Measurements from ENCODE around the gene NXPE3.
"Not testable (repeated sequence)": the region's sequence is repeated elsewhere in the genome, so short reads cannot be mapped to it uniquely, and the experiment has no call there.

NXPE3 gene

DNA sequence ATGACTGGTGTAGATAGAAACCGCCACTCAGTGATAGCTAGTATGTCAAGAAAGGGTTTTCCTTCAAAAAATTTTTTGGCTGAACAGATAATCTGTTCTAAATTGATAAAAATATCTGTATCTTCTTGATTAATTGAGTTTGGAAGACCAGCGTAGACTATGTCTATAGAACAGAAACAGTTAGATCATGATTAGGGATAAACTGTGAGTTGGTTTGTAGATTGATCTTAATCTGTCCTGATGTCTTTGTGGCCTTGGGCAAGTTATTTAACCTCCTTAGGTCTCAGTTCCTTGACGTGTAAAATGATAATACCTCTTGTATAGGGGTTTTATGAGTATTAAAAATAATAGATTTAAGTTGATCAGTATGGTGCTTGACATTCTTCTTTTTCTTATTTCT lies 75.0 kb downstream of the NXPE3 start:
- peaks cover 86% of the 10 kb centered on the region for H3K36me3 Mint-ChIP-seq
- H3K27ac Mint-ChIP-seq = peak overlapping the region; percentile 28
- no peaks in the 10 kb centered on the region for H3K27me3 Mint-ChIP-seq
- H3K4me1 Mint-ChIP-seq = peaks cover 73% of the 10 kb centered on the region
- H3K4me3 Mint-ChIP-seq = no peak overlapping the region
- CTCF ChIA-PET = interaction anchor here (3.0 kb wide), 1 partner anchor 372 kb away, joined by 14 read pairs; no protein-coding TSS in a partner anchor
- no peak for DNase-seq
- no peaks in the 10 kb centered on the region for H3K9me3 Mint-ChIP-seq

DNA sequence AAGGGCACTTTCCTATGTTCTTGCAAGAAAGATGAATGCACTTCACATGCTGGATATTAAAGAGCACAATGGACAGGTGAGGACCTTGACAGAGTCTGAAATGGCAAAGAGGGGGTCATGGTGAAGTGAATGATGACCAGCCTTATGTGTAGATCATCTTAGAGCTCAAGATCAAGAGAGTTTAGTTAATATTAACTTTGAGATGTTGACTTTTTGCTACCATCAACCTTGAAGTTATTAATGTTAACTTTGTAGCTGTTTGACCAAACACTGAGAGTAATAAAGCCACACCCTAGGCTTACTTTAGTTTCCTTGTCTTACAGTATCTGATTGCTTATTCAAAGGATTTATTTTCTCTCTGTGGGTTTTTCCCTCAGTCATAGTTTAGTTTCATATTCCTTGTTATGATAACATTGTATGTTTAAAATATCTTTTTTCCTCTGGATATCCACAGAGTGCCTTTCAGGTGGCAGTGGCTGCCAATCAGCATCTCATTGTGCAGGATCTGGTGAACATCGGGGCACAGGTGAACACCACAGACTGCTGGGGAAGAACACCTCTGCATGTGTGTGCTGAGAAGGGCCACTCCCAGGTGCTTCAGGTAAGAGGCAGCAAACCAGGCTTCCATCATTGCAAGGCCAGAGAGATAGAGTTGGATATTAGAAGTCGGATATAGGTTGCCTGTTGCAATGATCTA lies 75.7 kb downstream of the NXPE3 start:
- no peaks in the 10 kb centered on the region for H3K9me3 Mint-ChIP-seq
- peaks cover 78% of the 10 kb centered on the region for H3K4me1 Mint-ChIP-seq
- H3K36me3 Mint-ChIP-seq = peaks cover 94% of the 10 kb centered on the region
- H3K27me3 Mint-ChIP-seq = no peaks in the 10 kb centered on the region
- CTCF ChIA-PET = interaction anchor here (0.7 to 1.0 kb wide), 2 partner anchors 45 to 401 kb away, joined by 3 read pairs; no protein-coding TSS in a partner anchor
- no peak overlapping the region for H3K4me3 Mint-ChIP-seq
- DNase-seq = no peak
- peak overlapping the region; percentile 6 for H3K27ac Mint-ChIP-seq

DNA sequence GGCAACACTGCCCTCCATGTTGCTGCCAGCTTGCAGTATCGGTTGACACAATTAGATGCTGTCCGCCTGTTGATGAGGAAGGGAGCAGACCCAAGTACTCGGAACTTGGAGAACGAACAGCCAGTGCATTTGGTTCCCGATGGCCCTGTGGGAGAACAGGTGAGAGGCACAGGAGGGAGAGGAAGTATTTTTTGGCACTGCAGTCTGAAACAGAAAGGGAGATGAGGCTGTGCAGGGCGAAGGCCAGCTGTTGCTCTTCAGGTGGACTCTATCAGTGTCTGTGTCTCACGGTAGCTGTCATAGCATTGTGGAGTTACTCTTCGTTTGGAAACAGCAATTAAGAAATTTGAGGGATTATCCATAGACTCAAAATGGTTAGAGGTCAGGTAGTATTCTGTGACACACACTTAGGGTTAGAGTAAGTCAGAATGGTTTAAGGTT lies 78.3 kb downstream of the NXPE3 start:
- DNase-seq = no peak
- Mint-ChIP-seq H3K36me3 (peaks cover 96% of the 10 kb centered on the region), H3K27ac (peak overlapping the region; percentile 51), H3K9me3 (no peaks in the 10 kb centered on the region), H3K27me3 (no peaks in the 10 kb centered on the region), H3K4me3 (no peak overlapping the region), H3K4me1 (peaks cover 72% of the 10 kb centered on the region)
- CTCF ChIA-PET = interaction anchor here (0.9 to 1.0 kb wide), 2 partner anchors 44 to 368 kb away, joined by 3 read pairs; no protein-coding TSS in a partner anchor

DNA sequence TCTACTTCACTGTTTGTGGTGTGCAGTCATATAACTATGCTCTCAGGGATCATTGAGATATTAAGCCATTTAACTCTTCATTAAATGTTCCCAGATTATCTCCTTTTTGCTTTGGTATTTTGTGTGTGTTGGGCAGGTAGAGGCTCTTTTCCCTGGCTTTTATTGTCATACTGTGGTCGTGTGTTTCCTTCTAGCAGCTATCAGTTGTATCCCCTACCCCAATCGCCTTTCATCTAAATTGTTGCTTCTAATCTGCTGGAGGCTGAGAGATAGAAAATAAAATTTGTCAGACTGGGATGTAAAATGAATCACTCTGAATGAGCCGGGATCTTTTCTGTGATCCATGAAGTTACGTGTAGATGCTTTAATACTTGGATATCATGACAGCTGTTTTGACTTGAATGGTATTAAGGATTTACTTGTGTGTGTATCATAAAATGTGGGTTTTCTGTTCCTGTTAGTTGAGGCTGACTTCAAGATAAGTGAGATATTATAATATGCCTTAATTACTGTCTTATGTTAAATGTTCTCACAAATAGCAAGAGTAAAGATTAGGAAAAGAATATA lies 79.5 kb downstream of the NXPE3 start:
- CTCF ChIA-PET = interaction anchor here (0.9 to 1.0 kb wide), 2 partner anchors 24 to 40 kb away, joined by 3 read pairs; no protein-coding TSS in a partner anchor
- Mint-ChIP-seq H3K4me1 (peaks cover 61% of the 10 kb centered on the region), H3K4me3 (no peak overlapping the region), H3K9me3 (no peaks in the 10 kb centered on the region), H3K36me3 (peaks cover 86% of the 10 kb centered on the region), H3K27ac (peak overlapping the region; percentile 21), H3K27me3 (no peaks in the 10 kb centered on the region)
- no peak for DNase-seq

DNA sequence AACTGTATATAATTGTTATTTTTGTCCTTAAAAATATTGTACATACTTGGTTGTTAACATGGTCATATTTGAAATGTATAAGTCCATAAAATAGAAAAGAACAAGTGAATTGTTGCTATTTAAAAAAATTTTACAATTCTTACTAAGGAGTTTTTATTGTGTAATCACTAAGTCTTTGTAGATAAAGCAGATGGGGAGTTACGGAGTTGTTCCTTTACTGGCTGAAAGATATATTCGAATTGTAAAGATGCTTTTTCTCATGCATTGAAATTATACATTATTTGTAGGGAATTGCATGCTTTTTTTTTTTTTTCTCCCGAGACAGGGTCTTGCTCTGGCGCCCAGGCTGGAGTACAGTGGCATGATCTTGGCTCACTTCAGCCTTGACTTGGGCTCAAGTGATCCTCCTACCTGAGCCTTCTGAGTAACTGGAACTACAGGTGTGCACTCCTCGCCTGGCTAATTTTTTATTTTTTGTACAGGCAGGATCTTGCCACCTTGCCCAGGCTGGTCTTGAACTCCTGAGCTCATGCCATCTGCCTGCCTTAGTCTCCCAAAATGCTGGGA lies 81.0 kb downstream of the NXPE3 start:
- Mint-ChIP-seq H3K27ac (no peak overlapping the region), H3K9me3 (no peaks in the 10 kb centered on the region), H3K27me3 (no peaks in the 10 kb centered on the region), H3K4me1 (peaks cover 53% of the 10 kb centered on the region), H3K36me3 (peaks cover 72% of the 10 kb centered on the region), H3K4me3 (no peak overlapping the region)
- no peak for DNase-seq
- CTCF ChIA-PET = no interaction called here

DNA sequence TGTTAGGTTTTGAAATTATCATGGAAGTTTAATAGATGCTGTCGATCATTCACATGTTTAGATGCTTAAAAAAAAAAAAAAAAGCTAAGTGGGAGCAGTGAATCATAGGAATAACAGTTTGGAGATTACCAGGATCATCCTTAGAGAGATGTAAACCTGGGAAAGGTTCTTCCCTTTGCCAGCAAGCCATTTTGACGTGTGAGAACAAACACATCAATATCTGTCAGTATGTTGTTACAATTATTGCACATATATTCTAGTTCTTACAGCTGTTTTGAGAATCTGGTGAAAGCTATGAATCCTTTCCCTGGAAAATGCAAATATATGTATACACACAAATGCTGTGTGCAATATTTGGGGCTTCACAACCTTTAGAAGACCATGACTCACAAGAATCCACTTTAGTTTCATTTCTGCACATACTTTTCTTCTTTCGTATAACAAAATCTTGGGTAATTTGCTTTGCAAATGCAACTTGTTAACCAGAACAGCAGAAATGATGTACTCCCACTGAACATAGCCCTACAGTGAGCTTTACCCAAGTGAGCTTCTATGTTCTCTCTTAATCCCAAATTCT lies 82.3 kb downstream of the NXPE3 start:
- Mint-ChIP-seq H3K27ac (no peak overlapping the region), H3K4me3 (no peak overlapping the region), H3K4me1 (peaks cover 45% of the 10 kb centered on the region), H3K27me3 (no peaks in the 10 kb centered on the region), H3K36me3 (peaks cover 59% of the 10 kb centered on the region), H3K9me3 (no peaks in the 10 kb centered on the region)
- CTCF ChIA-PET = no interaction called here
- DNase-seq = no peak

DNA sequence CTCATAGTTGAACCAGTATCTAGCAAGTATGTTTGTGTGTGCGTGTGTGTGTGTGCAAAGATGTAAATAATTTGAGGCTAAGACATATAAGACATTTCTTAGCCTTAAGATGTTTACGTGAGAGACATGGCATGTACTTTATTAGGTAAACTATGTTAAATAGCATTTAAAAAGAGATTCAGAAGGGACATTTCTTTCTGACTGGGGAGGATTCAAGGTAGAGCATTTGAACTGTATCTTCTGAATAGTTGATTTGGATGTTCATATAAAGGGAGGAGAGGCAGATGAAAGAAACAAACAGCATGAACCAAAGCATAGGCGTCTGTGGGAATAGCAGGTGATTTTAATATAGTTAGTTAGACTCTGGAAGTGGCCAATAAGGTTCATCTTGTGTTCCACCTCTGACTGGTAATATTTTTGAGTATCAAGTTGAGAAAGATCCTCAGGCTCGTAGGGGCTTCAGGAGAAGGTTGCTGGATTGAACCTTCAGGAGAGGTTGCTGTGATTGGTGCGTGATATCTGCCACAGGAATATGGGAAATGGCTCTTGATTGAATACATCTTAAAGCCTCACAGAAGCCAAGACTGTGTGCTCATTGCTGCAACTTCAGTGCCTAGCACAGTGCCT lies 82.9 kb downstream of the NXPE3 start:
- Mint-ChIP-seq H3K27me3 (no peaks in the 10 kb centered on the region), H3K4me1 (peaks cover 39% of the 10 kb centered on the region), H3K4me3 (no peak overlapping the region), H3K27ac (no peak overlapping the region), H3K9me3 (no peaks in the 10 kb centered on the region), H3K36me3 (peaks cover 53% of the 10 kb centered on the region)
- DNase-seq = no peak
- CTCF ChIA-PET = no interaction called here

DNA sequence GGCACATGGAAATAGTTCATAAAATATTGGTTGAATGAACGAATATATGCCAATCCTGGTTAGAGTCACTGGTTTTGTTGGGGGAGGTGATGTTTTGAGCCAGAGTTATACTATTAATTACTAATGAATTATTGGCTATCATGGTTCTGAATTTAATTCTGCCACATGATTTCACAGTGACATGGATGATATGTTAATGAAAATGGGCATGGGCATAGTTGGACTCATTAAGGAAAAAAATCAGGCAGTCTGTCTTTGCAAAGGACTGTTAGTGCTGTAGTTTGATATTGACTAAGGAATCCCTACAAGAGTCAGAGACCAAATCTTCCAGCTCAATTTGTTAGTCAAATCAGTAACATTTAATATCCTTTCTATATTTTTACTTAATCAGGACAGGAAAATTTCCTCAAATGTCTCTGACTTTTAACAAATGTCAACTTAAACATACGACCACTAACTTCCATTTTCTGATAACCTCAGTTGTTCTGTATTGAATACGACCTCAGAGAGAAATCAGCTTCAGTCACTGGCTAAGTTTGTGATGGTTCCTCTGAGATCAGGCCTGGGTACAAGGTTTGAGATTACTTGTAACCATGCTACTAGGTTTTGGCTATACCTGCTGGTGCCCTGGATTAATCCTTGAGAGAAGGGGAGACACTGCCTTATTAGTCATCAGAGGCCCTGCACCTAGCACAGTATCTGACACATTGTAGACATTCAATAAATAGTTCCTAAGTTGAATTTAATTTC lies 83.6 kb downstream of the NXPE3 start:
- DNase-seq = no peak
- Mint-ChIP-seq H3K9me3 (no peaks in the 10 kb centered on the region), H3K27ac (no peak overlapping the region), H3K4me1 (peaks cover 32% of the 10 kb centered on the region), H3K36me3 (peaks cover 46% of the 10 kb centered on the region), H3K27me3 (no peaks in the 10 kb centered on the region), H3K4me3 (no peak overlapping the region)
- CTCF ChIA-PET = interaction anchor here (1.7 kb wide), 1 partner anchor 363 kb away, joined by 7 read pairs; no protein-coding TSS in a partner anchor

DNA sequence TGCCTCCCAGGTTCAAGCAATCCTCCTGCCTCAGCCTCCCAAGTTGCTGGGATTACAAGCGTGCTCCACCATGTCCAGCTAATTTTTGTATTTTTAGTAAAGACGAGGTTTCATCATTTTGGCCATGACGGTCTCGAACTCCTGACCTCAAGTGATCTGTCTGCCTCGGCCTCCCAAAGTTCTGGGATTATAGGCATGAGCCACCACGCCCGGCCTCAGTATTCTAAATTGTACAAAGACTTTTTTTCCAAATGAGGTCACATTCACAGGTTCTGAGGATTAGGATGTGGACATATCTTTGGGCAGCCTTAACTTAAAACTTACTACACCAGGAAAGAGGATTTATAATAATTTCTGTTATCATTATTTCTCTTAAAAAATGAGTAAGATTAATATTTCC lies 85.9 kb downstream of the NXPE3 start:
- peaks cover 24% of the 10 kb centered on the region for H3K36me3 Mint-ChIP-seq
- H3K4me3 Mint-ChIP-seq, DNase-seq, H3K27ac Mint-ChIP-seq, H3K27me3 Mint-ChIP-seq, H3K9me3 Mint-ChIP-seq: not testable (repeated sequence)
- CTCF ChIA-PET = interaction anchor here (1.1 kb wide), 1 partner anchor 360 kb away, joined by 3 read pairs; no protein-coding TSS in a partner anchor
- peaks cover 15% of the 10 kb centered on the region for H3K4me1 Mint-ChIP-seq

DNA sequence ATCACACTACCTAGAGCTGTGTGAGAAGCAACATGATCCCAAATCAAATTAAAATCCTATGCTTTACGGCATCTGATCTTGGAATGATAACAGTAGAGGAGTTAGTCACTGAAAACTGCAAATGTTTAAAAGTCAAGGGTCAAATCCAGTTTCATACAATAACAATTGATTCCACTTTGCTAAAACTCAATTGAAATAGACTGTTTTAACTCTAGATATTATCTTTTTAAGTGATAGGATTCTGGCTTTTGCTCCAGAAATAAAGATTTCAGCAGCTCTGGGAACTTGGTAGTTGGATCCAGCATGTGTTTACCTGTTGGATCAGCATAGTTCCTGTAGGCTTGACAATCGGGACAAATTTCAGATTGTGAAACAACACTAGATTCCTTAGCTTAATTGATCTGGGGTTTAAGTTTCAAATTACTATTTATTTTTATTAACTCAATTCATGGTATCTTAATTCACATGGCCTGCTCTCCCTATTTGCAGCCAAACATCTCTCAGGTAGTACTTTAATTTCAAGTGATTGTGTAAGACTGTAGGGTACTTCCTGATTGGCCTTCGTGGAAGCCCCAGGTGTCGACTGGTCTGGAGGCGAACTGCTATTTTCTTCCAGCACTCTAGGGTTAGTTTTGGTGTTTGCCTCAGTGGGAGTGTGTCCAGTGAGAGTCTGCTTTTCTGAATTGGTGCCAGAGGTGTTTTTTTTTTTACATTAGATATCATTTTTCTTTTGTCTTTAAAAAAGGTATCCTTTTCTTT lies 86.9 kb downstream of the NXPE3 start:
- no peak overlapping the region for H3K27ac Mint-ChIP-seq
- CTCF ChIA-PET = interaction anchor here (1.1 kb wide), 1 partner anchor 359 kb away, joined by 3 read pairs; no protein-coding TSS in a partner anchor
- no peak for DNase-seq

DNA sequence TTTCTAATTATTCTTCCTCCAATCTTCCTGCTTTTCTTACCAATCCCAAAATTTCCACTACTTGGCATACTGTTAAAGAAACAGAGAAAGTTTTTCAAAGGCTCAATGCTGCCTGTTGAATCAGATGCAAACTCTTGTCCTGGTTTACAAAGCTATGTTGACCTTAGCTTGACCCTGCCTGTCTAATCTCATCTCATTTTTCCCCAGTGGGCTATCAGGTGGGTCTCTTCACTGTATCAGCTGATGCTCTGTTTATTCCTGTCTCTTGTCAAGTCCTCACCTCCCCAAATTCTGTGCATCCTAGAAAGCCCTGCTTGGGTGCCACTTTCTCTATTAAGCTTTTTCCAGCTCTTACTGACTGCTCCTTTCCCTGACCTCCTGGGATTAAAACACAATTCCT lies 88.5 kb downstream of the NXPE3 start:
- H3K4me1 Mint-ChIP-seq = peaks cover 6% of the 10 kb centered on the region
- peaks cover under 1% of the 10 kb centered on the region for H3K36me3 Mint-ChIP-seq
- DNase-seq = no peak
- CTCF ChIA-PET = no interaction called here
- H3K27me3 Mint-ChIP-seq = peaks cover 6% of the 10 kb centered on the region
- no peaks in the 10 kb centered on the region for H3K9me3 Mint-ChIP-seq
- H3K4me3 Mint-ChIP-seq = no peak overlapping the region
- no peak overlapping the region for H3K27ac Mint-ChIP-seq

More for the DNA sequence above, 86.9 kb downstream of the NXPE3 start:
- Mint-ChIP-seq H3K4me1 (peaks cover 14% of the 10 kb centered on the region), H3K4me3 (no peak overlapping the region), H3K36me3 (peaks cover 17% of the 10 kb centered on the region), H3K27me3 (peaks cover 6% of the 10 kb centered on the region), H3K9me3 (no peaks in the 10 kb centered on the region)

DNA sequence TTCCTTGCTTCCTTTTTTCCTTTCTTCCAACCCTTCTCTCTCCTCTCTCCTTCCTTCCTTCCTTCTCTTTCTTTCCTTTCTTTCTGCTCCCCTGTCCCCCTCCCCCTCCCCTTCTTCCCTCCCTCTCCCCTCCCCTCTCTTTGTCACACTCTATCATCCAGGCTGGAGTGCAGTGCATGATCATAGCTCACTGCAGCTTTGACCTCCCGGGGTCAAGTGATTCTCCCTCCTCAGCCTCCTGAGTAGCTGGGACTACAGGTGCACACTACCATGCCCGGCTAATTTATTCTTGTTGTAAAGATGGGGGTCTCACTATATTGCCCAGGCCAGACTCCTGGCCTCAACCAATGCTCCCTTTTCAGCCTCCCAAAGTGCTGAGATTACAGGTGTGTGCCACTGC lies 89.0 kb downstream of the NXPE3 start:
- peaks cover under 1% of the 10 kb centered on the region for H3K9me3 Mint-ChIP-seq
- H3K4me3 Mint-ChIP-seq = no peak overlapping the region
- no peak for DNase-seq
- no peaks in the 10 kb centered on the region for H3K36me3 Mint-ChIP-seq
- peaks cover 6% of the 10 kb centered on the region for H3K27me3 Mint-ChIP-seq
- H3K4me1 Mint-ChIP-seq = peaks cover 6% of the 10 kb centered on the region
- CTCF ChIA-PET = interaction anchor here (1.1 kb wide), 1 partner anchor 357 kb away, joined by 4 read pairs; no protein-coding TSS in a partner anchor
- H3K27ac Mint-ChIP-seq = no peak overlapping the region
